Endometrium (tissue), 2 donors: ENCODE results near the gene SNAPIN.

ENCODE experiments used
- FAIRE-seq: peaks from 2 replicates; lab custom pipeline; 2012; peaks lifted over from hg19 to GRCh38; lab: Jason Lieb, UNC
- donor health status: control.
- donor health status: control.

SNAPIN gene

DNA sequence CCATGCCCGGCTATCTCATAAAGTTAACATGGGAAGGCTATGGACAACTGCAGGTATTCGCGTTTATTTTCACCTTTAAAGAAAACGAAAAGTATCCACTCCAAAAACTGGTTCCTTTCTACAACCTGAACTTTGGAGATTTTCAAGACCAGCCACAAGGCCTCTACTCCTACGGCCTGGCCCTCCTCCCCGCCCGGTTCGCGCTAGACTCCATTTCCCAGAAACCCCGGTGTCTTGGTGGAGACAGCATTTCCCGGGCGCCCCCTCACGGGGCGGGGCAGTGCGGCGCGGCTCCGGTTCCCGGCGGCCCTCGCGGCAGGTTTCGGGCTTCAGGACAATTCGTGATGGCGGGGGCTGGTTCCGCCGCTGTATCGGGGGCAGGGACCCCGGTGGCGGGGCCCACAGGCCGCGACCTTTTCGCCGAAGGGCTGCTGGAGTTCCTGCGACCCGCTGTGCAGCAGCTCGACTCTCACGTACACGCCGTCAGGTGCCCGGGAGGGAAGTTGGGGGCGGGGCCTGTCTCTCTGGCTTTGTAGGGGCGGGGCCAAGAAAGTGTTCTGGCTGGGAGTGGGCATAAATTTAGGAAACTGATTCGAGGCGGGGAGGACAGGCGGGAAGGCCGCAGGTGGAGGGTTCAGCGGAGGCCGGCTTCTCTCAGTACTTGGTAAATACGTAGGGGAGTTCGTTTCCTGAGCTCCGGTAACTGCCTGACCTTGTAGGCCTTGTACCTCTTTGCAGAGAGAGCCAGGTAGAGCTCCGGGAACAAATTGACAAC, at the start of gene SNAPIN:
Gene SNAPIN, plus strand, starts transcription at position 304 of the 775 bp plus-strand sequence. Its CDS starts 41 bp downstream, at position 345.
- no peak for FAIRE-seq

DNA sequence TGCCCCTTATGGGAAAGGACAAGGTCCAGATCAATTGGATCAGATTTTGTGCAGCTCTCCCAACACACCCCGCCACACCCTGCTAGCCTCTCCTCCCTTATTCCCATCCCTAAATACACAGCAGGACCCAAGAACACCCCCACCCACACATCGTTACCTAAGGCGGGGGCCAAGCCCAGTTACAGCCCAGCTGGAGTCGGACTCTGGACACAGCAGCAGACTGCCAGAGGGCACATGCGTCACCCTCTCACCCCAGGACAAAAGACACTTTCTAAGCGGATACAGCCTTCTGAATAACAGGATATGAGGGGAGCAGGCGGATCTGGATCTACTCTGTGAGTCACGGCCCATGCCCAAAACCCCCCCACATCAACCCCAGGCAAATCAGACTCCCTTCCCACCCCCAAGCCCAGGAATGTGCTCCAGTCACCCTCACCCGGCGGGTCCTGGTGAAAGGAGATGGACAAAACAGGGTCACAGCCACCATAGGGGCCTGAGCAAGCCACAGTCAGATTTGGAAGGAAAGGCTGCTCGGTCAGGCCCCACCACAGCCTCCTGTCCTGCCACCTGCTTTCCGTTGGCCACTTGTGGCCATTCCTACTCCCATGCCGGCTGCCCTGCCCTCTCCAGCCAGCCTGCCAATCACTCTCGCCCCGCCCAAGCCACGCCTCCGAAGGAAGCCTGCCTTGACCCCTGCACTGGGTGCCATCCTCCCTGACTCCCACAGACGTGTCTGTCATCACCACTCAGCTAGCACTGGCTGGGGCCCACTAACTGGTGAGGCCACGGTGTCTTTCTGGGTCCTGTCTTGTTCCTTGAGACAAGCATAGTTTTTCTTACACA, 49.5 kb upstream of the SNAPIN start:
- FAIRE-seq = no peak

- FAIRE-seq = no peak
Measured at GRCh38 chr1:153609585-153609907, 49.0 kb upstream of the SNAPIN start.

- FAIRE-seq = no peak
Measured at GRCh38 chr1:153610334-153610733, 48.2 kb upstream of the SNAPIN start.

- no peak for FAIRE-seq
Measured at GRCh38 chr1:153610811-153611301, 47.6 kb upstream of the SNAPIN start.

DNA sequence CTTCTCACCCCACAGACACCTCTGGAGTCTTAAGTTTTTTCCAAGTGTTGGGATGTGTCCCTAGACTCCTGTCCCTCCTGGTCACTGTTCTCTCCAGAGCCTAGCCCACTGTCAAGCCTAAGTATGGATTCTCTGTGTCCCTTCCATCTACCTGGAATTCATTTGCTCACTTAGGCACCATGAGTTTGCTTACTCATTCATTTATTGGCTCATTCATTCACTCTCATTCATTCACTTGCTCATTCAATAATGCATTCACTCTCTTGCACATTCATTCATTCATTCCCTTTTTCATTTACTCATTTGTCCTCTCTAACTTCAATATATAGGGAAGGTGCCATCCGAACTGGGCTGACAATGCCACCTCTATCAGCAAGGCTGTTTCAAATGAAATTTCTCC, 47.1 kb upstream of the SNAPIN start:
- FAIRE-seq = no peak

GRCh38 chr1:153612111-153612754, 46.3 kb upstream of the SNAPIN start:
- no peak for FAIRE-seq

DNA sequence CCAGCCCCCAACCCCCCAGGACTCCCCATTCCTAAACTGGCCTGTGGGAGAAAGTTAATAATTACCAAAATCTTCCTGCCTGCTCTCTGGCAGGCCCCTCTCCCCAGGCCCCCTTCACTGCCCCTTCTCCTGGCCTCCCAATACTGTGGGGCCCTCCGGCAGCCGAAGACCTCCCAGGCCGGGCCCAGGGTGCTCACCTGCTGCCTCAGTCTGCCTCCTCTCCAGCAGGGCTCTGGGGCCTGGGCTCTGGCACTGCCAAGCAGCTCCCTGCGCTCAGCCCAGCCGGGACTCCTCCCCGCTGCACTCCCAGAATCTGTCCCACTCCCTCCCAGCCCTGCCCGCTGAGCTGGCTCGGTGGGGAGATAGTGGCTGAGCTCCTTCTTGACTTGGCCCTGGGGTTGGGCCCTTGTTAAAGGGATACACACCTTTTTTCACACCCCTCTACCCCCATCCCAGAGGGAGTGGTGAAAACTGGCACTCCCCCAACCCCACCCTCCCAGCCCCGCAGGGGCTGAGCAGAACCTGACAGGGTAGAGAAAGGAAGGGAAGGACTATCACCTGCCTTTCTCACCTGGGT, 45.7 kb upstream of the SNAPIN start, which contains the start of gene S100A16:
Gene S100A16, minus strand, starts transcription at position 383 of the 577 bp plus-strand sequence. CDS start 4,986 bp downstream, outside the sequence.
- no peak for FAIRE-seq

DNA sequence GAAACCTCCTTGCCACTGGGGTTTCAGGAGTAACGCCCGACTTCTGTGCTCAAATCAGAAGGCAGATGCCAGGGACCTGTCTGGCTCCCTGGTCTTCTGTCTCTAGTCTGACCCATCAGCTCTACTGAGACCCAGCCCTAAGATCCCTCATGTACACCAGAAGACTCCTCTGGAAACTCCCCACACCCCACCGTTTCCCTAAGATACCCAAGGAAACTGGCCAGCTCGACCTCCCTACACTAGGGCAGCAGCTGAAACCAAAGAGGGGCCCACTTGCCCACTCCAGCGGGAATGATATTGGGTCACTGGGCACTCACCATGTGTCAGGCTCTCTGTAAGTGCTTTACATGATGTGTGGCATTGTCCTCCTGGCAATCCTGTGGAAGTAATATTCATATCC, 45.1 kb upstream of the SNAPIN start:
- no peak for FAIRE-seq

DNA sequence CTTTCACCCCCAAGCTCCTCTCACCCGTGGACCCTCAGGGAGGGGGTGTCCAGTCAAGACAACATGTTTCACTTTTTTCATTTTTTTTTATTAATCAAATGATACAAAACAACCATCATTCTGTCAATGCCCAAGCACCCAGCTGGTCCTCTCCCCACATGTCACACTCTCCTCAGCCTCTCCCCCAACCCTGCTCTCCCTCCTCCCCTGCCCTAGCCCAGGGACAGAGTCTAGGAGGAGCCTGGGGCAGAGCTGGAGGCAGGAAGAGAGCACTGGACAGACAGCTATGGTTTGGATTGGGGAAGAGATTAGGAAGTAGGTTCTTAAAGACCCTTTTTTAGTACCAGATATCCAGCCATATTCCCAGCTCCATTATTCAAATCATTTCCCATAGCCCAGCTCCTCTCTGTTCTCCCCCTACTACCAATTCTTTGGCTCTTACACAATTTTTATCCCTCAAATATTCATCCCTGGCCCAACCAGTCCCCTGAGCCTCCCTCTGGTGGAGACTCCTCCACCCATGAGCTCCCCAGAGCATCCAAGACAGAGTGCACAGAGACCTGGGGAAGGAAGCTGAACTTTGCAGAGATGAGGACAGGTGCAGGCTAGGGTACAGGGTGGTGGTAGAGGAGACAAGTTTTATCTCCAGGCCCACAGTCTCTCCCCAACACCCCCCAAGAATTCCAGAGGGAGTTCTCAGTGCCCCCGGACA, 44.2 kb upstream of the SNAPIN start:
- no peak for FAIRE-seq

- FAIRE-seq = no peak
Measured at GRCh38 chr1:153614906-153615305, 43.6 kb upstream of the SNAPIN start.

- FAIRE-seq = no peak
Measured at GRCh38 chr1:153615406-153615805, 43.1 kb upstream of the SNAPIN start.

- FAIRE-seq = no peak
Measured at GRCh38 chr1:153616144-153616916, 42.2 kb upstream of the SNAPIN start, which contains the start of gene S100A14. TSS of gene S100A14 (minus strand) at chr1:153616325. CDS start at chr1:153615858, 467 bp downstream.

DNA sequence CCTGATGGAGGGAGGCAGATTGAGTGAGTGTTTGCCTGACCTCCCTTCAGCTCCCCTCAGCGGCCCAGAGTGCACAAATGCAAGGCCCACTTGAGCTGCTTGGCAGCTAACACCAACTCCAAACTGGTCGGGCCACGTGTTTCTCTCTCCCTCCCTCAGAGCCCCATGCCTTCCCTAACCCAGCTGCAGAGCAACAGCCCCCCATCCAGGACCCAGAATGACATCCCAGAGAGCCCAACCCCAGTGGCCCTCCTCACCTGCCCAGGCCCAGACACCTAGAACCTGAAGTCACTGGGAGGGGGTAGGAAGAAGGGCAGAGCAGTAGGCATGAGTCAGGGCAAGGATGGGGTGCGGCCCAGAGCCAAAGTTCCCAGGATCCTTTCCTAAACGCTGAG, 41.6 kb upstream of the SNAPIN start:
- no peak for FAIRE-seq

- FAIRE-seq = no peak
Measured at GRCh38 chr1:153617663-153618062, 40.8 kb upstream of the SNAPIN start.

- FAIRE-seq = no peak
Measured at GRCh38 chr1:153619171-153619570, 39.3 kb upstream of the SNAPIN start.

DNA sequence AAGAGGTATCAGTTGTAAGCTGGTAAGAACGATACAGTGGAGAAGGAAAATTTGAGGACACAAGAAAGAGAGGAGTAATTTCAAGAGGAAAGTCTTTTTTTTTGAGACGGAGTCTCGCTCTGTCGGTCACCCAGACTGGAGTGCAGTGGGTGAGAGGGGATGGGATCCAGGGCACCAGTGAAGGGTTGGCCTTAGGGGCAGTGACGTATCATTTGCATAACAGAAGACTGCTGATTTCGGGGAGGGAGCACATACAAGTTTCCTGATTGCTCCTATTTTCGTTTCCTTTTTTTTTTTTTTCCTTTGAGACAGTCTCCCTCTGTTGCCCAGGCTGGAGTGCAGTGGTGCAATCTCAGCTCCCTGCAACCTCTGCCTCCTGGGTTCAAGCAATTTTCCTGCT, 35.4 kb upstream of the SNAPIN start:
- no peak for FAIRE-seq

DNA sequence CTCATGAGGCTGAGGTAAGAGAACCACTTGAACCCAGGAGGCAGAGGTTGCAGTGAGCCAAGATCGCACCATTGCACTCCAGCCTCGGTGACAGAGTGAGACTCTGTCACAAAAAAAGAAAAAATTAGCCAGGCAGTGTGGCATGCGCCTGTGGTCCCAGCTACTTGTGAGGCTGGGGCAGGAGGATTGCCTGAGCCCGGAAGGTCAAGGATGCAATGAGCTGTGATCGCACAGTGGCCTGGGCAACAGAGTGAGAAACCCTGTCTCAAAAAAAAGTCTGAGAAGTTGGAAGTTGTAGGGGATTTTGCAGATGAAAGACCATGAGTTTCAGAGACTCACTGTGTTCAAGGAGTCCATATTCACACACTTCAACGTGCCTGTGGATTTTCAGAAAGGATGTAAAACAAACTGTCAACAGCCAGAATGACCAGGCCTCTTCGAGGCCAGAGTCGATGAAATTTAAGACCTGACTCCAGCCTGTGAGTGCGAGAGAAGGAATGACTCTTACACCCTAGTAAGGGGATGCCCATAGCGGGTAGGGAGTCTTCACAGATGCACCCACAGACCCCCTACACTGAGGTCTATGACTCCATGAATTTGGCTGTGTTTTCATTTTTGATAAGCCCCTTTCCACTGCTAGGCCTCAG, 33.4 kb upstream of the SNAPIN start:
- FAIRE-seq = no peak

GRCh38 chr1:153626477-153626903, 32.0 kb upstream of the SNAPIN start:
- no peak for FAIRE-seq
